Activated CD8-positive, alpha-beta memory T cell treated with anti-CD3 and anti-CD28 coated beads for 48 hours (primary cell): ENCODE results near the gene VOPP1.
"Not testable (repeated sequence)": the region's sequence is repeated elsewhere in the genome, so short reads cannot be mapped to it uniquely, and the experiment has no call there.

Experiments
- DNase-seq, 3 experiments: peaks; one replicate each; pipeline ENCODE4 v3.0.0-alpha.2; 2020; ENCODE audit warnings: low read depth in 2 of 3, low spot score in 2 of 3

Gene VOPP1

GRCh38 chr7:55512635-55513191 lies 59.6 kb downstream of the VOPP1 start:
- DNase-seq = no peak

GRCh38 chr7:55510621-55511020 lies 61.7 kb downstream of the VOPP1 start:
- DNase-seq = no peak

- DNase-seq = not testable (repeated sequence)
These were observed 62.1 kb downstream of the VOPP1 start for GRCh38 chr7:55510206-55510605.

- DNase-seq = no peak
These were observed 63.0 kb downstream of the VOPP1 start for GRCh38 chr7:55509322-55509721.

GRCh38 chr7:55508221-55509011 lies 63.9 kb downstream of the VOPP1 start:
- no peak for DNase-seq

- no peak for DNase-seq
These were observed 64.6 kb downstream of the VOPP1 start for GRCh38 chr7:55507743-55508142.

GRCh38 chr7:55504967-55505658 lies 67.2 kb downstream of the VOPP1 start:
- no peak for DNase-seq

- DNase-seq = no peak
These were observed 68.0 kb downstream of the VOPP1 start for GRCh38 chr7:55504093-55504859.

- no peak for DNase-seq
These were observed 69.4 kb downstream of the VOPP1 start for GRCh38 chr7:55502858-55503440.

- no peak for DNase-seq
These were observed 70.0 kb downstream of the VOPP1 start for GRCh38 chr7:55502124-55502857.

- DNase-seq = no peak
These were observed 70.7 kb downstream of the VOPP1 start for GRCh38 chr7:55501611-55502010.

GRCh38 chr7:55500117-55500756 lies 72.1 kb downstream of the VOPP1 start:
- DNase-seq = no peak

GRCh38 chr7:55499591-55499990 lies 72.7 kb downstream of the VOPP1 start:
- no peak for DNase-seq

- DNase-seq = no peak
These were observed 73.5 kb downstream of the VOPP1 start for GRCh38 chr7:55498770-55499169.

- DNase-seq = no peak
These were observed 74.2 kb downstream of the VOPP1 start for GRCh38 chr7:55498142-55498541.

GRCh38 chr7:55497521-55497920 lies 74.8 kb downstream of the VOPP1 start:
- no peak for DNase-seq

- DNase-seq = no peak
These were observed 75.4 kb downstream of the VOPP1 start for GRCh38 chr7:55496906-55497305.

- no peak for DNase-seq
These were observed 77.4 kb downstream of the VOPP1 start for GRCh38 chr7:55494951-55495350.

GRCh38 chr7:55493408-55493807 lies 78.9 kb downstream of the VOPP1 start:
- no peak for DNase-seq

- DNase-seq = no peak
These were observed 81.0 kb downstream of the VOPP1 start for GRCh38 chr7:55491346-55491745.
